ENCODE measurements around the gene EVA1C.

- TF ChIP-seq, protein P1, sequence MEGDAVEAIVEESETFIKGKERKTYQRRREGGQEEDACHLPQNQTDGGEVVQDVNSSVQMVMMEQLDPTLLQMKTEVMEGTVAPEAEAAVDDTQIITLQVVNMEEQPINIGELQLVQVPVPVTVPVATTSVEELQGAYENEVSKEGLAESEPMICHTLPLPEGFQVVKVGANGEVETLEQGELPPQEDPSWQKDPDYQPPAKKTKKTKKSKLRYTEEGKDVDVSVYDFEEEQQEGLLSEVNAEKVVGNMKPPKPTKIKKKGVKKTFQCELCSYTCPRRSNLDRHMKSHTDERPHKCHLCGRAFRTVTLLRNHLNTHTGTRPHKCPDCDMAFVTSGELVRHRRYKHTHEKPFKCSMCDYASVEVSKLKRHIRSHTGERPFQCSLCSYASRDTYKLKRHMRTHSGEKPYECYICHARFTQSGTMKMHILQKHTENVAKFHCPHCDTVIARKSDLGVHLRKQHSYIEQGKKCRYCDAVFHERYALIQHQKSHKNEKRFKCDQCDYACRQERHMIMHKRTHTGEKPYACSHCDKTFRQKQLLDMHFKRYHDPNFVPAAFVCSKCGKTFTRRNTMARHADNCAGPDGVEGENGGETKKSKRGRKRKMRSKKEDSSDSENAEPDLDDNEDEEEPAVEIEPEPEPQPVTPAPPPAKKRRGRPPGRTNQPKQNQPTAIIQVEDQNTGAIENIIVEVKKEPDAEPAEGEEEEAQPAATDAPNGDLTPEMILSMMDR (conservative IDR thresholded peaks at IDR 0.05; ENCODE audit: low read depth, low read length): no peak
- no peak for TF ChIP-seq EZH2phosphoT487 (IDR thresholded peaks at IDR 0.05; ENCODE audit: borderline replicate concordance, low read length)
Observed at GRCh38 chr21:32507342-32507919, 94.9 kb downstream of the EVA1C start.
